Transverse colon (tissue), 3 donors: ENCODE results near the gene HOXB6.

ENCODE experiments used
- POLR2A ChIP-seq: fragments of 450-650 bp; IDR thresholded peaks from one replicate; pipeline ENCODE4 v1.6.1; 2016; ENCODE audit warnings: antibody characterized with exemption, mild to moderate bottlenecking, moderate library complexity
- TF ChIP-seq, protein P1 (sequence below), 5 experiments: fragments of 200-600 bp in 3 of 5; fragments of 450-650 bp in 2 of 5; sonication (generic) in 3 of 5; IDR thresholded peaks; 1 replicate in 2 of 5; 2 replicates in 3 of 5; pipeline ENCODE4 v1.5.1; 2016 to 2017; ENCODE audit warnings: antibody characterized with exemption in 5 of 5, inconsistent platforms in 3 of 5, mild to moderate bottlenecking in 2 of 5, moderate library complexity in 1 of 5

DNA sequence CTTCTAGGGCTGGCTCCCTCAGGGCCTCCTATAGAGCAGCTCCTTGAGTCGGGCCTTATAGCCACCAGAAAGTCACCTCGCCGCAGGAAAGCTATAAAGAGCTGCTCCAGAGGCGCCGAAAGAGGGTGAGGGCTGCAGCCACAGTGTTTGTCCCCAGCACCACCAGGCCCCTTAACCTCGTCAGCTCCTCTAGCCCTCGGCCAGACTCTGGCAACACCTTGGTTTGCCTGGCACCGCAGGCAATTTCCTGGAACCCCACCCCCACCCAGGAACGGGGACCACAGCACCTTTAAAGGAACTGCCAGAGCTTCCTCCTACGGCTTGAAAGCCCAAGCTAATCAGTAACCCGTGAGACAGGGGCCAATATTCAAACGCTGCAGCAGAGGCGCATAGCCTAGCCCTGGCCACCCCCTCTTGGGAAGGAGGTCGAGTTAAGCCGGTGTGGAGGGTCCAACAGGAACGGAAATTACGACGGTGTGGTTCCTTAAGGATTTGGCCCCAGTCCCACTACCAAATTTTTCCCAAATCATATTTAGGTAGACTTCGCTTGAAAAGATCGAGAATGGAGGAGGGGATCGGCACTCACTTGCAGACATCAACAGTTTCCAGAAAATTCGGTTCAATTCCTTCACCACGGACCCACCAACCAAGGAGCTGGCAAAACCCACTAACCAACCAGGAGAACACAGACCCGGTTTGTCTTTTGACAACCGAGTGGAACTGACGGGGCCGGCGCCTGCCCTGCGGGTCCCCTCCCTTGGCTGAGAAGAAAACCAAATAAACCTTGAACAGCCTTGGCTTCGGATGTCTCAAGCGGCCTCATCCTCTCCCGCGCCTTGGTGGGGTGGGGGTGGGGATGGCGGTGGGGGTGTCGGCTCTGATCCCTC lies 3.0 kb downstream of the HOXB6 start:
- TF ChIP-seq, protein P1, sequence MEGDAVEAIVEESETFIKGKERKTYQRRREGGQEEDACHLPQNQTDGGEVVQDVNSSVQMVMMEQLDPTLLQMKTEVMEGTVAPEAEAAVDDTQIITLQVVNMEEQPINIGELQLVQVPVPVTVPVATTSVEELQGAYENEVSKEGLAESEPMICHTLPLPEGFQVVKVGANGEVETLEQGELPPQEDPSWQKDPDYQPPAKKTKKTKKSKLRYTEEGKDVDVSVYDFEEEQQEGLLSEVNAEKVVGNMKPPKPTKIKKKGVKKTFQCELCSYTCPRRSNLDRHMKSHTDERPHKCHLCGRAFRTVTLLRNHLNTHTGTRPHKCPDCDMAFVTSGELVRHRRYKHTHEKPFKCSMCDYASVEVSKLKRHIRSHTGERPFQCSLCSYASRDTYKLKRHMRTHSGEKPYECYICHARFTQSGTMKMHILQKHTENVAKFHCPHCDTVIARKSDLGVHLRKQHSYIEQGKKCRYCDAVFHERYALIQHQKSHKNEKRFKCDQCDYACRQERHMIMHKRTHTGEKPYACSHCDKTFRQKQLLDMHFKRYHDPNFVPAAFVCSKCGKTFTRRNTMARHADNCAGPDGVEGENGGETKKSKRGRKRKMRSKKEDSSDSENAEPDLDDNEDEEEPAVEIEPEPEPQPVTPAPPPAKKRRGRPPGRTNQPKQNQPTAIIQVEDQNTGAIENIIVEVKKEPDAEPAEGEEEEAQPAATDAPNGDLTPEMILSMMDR (IDR thresholded peaks at IDR 0.05): no peak
- TF ChIP-seq POLR2A: peak; percentile 29
